Myocyte (in vitro differentiated cells): ENCODE results near the gene SLAMF8. TPM values are rescaled to one million over a fixed set of nuclear protein-coding genes. Genes with fewer than 3 reads are reported as not detected.

Experiments
- DNase-seq: peaks from one replicate; pipeline ENCODE4 v3.0.0-alpha.2; 2012; ENCODE audit warnings: low read depth
- total RNA-seq: library from RNA; depleted of rRNA; stranded (reverse); fragments of >200 nt; gene quantifications from 2 replicates; pipeline ENCODE4 v1.2.3, GENCODE V29; 2014

SLAMF8 gene
- total RNA-seq, 1 donor from 2014 or later: 0.05 TPM

- no peak for DNase-seq
Observed at GRCh38 chr1:159845751-159846629, 19.3 kb downstream of the SLAMF8 start.

GRCh38 chr1:159847231-159847630 lies 20.6 kb downstream of the SLAMF8 start:
- no peak for DNase-seq

GRCh38 chr1:159848326-159848725 lies 21.7 kb downstream of the SLAMF8 start:
- DNase-seq: no peak

GRCh38 chr1:159849626-159850366 lies 23.1 kb downstream of the SLAMF8 start:
- no peak for DNase-seq

GRCh38 chr1:159851407-159851806 lies 24.7 kb downstream of the SLAMF8 start:
- no peak for DNase-seq

GRCh38 chr1:159853417-159854115 lies 26.9 kb downstream of the SLAMF8 start:
- no peak for DNase-seq

GRCh38 chr1:159854116-159854692 lies 27.5 kb downstream of the SLAMF8 start:
- DNase-seq: peak; percentile 76

GRCh38 chr1:159854693-159855192 lies 28.1 kb downstream of the SLAMF8 start:
- DNase-seq: peak; percentile 82

- no peak for DNase-seq
Observed at GRCh38 chr1:159855709-159856108, 29.0 kb downstream of the SLAMF8 start.

- DNase-seq: no peak
Observed at GRCh38 chr1:159856576-159856975, 29.9 kb downstream of the SLAMF8 start.

- no peak for DNase-seq
Observed at GRCh38 chr1:159857889-159858288, 31.2 kb downstream of the SLAMF8 start.

GRCh38 chr1:159859767-159860322 lies 33.2 kb downstream of the SLAMF8 start:
- no peak for DNase-seq

GRCh38 chr1:159860456-159860855 lies 33.8 kb downstream of the SLAMF8 start:
- DNase-seq: no peak

GRCh38 chr1:159861218-159861617 lies 34.5 kb downstream of the SLAMF8 start:
- no peak for DNase-seq

GRCh38 chr1:159862031-159862430 lies 35.4 kb downstream of the SLAMF8 start:
- DNase-seq: no peak

GRCh38 chr1:159862557-159862956 lies 35.9 kb downstream of the SLAMF8 start, which contains the start of gene VSIG8:
TSS of gene VSIG8 (minus strand) at chr1:159862657. CDS start at chr1:159862521, 136 bp downstream.
- no peak for DNase-seq

GRCh38 chr1:159864262-159864661 lies 37.6 kb downstream of the SLAMF8 start:
- no peak for DNase-seq

GRCh38 chr1:159866066-159866465 lies 39.4 kb downstream of the SLAMF8 start:
- DNase-seq: no peak

GRCh38 chr1:159866905-159867663 lies 40.4 kb downstream of the SLAMF8 start:
- DNase-seq: no peak

GRCh38 chr1:159867664-159868026 lies 41.0 kb downstream of the SLAMF8 start:
- no peak for DNase-seq
